Mesothelial cell of epicardium (in vitro differentiated cells): Measurements from ENCODE around the gene CATSPER3. TPM values are rescaled to one million over a fixed set of nuclear protein-coding genes. Genes with fewer than 3 reads are reported as not detected.

Source experiments
- DNase-seq, 2 experiments: peaks; one replicate each; pipeline ENCODE4 v3.0.0; 2021; ENCODE audit warnings: low spot score in 2 of 2; ENCODE audit not compliant: unreplicated experiment in 2 of 2
- H3K27ac Mint-ChIP-seq: 2 replicates; pipeline ENCODE4 v1.8.0; 2021; ENCODE audit warnings: mixed read lengths
- H3K27me3 Mint-ChIP-seq: 2 replicates; pipeline ENCODE4 v1.8.0; 2021; ENCODE audit warnings: low read depth, mixed read lengths
- H3K36me3 Mint-ChIP-seq: 2 replicates; pipeline ENCODE4 v1.8.0; 2021; ENCODE audit warnings: mixed read lengths
- H3K4me1 Mint-ChIP-seq: 2 replicates; pipeline ENCODE4 v1.8.0; 2021; ENCODE audit warnings: mixed read lengths
- H3K4me3 Mint-ChIP-seq: 2 replicates; pipeline ENCODE4 v1.8.0; 2021; ENCODE audit warnings: mild to moderate bottlenecking, moderate library complexity, mixed read lengths
- H3K9me3 Mint-ChIP-seq: 2 replicates; pipeline ENCODE4 v1.8.0; 2021; ENCODE audit warnings: mixed read lengths
- total RNA-seq: library from RNA; stranded (reverse); gene quantifications from 3 replicates; pipeline ENCODE4 v1.2.1, GENCODE V29; 2021
- TF ChIP-seq, protein P1 (sequence below): fragments of 200-600 bp; sonication (generic); IDR thresholded peaks from one replicate; pipeline ENCODE4 v1.5.0; 2021; ENCODE audit warnings: antibody characterized with exemption; ENCODE audit not compliant: unreplicated experiment

Gene CATSPER3
- 1.1 to 1.5 TPM (median 1.4 TPM) in 3 replicates for total RNA-seq

DNA sequence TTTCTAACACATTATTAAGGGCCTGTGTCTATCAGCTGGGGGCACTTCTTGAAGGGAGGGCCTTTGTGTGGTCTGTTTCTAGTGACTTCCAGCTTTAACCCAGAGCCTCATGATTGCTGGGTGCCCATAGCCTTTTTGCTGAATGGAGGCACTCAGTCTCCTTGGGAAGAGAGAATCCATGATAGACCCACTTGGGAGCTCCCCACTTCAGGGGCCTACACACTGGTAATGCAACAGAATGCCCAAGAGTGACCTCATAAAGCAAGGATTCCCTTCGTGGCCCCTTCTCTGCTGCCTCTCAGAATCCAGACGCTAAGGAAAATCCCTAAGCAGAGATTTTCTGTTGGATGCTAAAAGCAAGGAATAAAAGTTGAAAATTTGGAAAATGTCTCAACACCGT, at the start of gene CATSPER3:
TSS of gene CATSPER3 (plus strand) at position 301 of the 400 bp plus-strand sequence. CDS start at position 386, 85 bp downstream.
- Mint-ChIP-seq H3K4me1 (peaks cover 20% of the 10 kb centered on the region), H3K4me3 (no peak within 1 kb of the TSS), H3K27ac (no peak within 1 kb of the TSS), H3K36me3 (peaks cover 9% of the 10 kb centered on the region), H3K27me3 (no peaks in the 10 kb centered on the region), H3K9me3 (no peaks in the 10 kb centered on the region)
- TF ChIP-seq, protein P1, sequence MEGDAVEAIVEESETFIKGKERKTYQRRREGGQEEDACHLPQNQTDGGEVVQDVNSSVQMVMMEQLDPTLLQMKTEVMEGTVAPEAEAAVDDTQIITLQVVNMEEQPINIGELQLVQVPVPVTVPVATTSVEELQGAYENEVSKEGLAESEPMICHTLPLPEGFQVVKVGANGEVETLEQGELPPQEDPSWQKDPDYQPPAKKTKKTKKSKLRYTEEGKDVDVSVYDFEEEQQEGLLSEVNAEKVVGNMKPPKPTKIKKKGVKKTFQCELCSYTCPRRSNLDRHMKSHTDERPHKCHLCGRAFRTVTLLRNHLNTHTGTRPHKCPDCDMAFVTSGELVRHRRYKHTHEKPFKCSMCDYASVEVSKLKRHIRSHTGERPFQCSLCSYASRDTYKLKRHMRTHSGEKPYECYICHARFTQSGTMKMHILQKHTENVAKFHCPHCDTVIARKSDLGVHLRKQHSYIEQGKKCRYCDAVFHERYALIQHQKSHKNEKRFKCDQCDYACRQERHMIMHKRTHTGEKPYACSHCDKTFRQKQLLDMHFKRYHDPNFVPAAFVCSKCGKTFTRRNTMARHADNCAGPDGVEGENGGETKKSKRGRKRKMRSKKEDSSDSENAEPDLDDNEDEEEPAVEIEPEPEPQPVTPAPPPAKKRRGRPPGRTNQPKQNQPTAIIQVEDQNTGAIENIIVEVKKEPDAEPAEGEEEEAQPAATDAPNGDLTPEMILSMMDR = no peak
- no peak for DNase-seq

DNA sequence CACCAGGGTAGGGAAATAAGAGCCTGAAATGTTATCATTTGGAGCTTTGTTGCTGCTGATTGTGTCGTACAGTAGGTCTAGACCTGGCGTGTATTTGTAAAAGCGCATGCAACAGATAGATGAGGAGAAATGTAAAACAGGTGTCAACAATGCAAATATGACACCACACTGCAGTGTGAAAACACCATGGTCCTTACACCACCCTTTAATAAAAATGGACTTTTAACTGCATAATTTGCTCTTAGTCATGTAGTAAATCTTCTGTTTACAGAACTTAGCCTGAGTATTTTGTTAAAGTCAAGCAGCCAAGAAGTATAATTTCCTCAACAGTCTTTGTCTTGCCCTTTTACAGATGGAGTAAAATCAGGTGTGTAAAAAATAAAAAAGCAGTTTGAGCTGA, 48.8 kb upstream of the CATSPER3 start:
- no peaks in the 10 kb centered on the region for H3K27me3 Mint-ChIP-seq
- TF ChIP-seq, protein P1 = no peak
- peaks cover 11% of the 10 kb centered on the region for H3K36me3 Mint-ChIP-seq
- no peak overlapping the region for H3K4me3 Mint-ChIP-seq
- DNase-seq = no peak
- no peak overlapping the region for H3K27ac Mint-ChIP-seq
- H3K9me3 Mint-ChIP-seq = no peaks in the 10 kb centered on the region
- peaks cover 6% of the 10 kb centered on the region for H3K4me1 Mint-ChIP-seq

DNA sequence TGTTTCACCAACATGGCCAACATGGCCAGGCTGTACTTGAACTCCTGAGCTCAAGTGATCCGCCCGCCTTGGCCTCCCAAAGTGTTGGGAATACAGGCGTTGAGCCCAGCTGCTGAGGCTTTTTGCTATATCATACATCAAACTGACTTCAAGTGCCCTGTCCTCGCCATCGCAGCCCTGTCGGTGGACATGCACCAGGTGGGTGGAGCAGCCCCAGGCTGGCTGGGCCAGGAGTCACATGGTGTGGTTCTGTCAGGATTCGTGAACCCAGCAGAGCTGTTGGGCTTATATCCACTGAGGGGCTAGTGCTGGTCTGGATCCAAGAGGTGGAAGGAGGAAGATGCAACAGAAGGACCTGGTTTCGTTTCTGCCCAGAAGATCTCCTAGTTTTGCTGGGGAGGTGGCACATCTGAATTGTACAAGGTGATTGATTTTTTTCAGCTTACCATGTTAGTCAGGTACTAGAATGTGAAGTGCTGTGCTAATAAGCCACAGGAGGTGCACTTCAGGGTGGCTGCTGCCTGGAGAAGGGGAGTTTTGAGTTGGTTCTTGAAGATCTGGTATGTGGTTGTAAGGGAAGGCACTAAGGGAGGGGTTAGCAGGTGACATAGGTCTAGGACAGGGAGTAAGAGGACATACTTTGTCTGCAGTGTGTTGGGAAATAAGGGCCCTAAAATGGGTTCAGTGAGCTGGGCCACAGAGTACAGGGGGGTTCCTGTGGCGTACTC, 46.7 kb upstream of the CATSPER3 start:
- Mint-ChIP-seq H3K36me3 (peaks cover 6% of the 10 kb centered on the region), H3K9me3 (no peaks in the 10 kb centered on the region), H3K27ac (no peak overlapping the region), H3K4me1 (peaks cover 6% of the 10 kb centered on the region), H3K4me3 (no peak overlapping the region), H3K27me3 (no peaks in the 10 kb centered on the region)
- TF ChIP-seq, protein P1 = no peak
- no peak for DNase-seq

DNA sequence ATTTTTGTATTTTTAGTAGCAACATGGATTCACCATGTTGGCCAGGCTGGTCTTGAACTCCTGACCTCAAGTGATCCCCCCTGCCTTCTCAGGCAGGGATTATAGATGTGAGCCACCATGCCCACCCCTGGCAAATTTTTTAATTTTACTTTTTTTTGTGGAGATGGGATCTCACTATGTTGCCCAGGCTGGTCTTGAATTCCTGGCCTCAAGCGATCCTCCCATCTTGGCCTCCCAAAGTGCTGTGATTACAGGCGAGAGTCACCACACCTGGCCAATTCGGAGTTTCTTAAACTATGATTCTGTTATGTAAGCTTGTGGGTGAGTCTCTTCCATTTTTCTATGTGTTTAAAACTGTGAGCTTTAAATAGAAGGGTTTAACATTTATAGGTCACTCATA, 35.2 kb upstream of the CATSPER3 start:
- H3K4me3 Mint-ChIP-seq = no peak overlapping the region
- no peaks in the 10 kb centered on the region for H3K9me3 Mint-ChIP-seq
- peaks cover 6% of the 10 kb centered on the region for H3K4me1 Mint-ChIP-seq
- no peaks in the 10 kb centered on the region for H3K27me3 Mint-ChIP-seq
- H3K36me3 Mint-ChIP-seq = peaks cover 11% of the 10 kb centered on the region
- TF ChIP-seq, protein P1 = no peak
- no peak overlapping the region for H3K27ac Mint-ChIP-seq
- no peak for DNase-seq

DNA sequence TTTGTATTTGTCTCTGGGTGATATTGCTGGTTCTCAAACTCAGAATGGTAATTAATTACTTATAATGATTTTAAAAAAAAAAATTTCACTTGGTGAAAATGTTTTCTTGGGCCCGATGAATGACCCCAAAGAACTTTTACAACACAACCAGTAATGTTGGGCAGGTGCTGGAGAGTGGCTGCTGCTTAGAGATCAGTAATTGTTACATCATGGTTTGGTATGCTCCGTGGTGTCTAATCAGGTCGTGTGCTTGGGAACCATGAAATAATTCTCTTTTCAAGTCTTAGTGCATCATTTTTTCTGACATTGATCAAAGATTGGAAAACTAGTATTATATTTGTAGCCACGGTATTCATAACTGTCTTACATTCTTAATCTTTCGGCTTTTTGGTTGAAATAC, 33.5 kb upstream of the CATSPER3 start:
- H3K27ac Mint-ChIP-seq = no peak overlapping the region
- H3K4me1 Mint-ChIP-seq = peaks cover 10% of the 10 kb centered on the region
- no peaks in the 10 kb centered on the region for H3K27me3 Mint-ChIP-seq
- TF ChIP-seq, protein P1 = no peak
- no peak overlapping the region for H3K4me3 Mint-ChIP-seq
- H3K9me3 Mint-ChIP-seq = no peaks in the 10 kb centered on the region
- H3K36me3 Mint-ChIP-seq = peaks cover 7% of the 10 kb centered on the region
- DNase-seq = no peak
